WTC11 (cell line): Measurements from ENCODE around the gene TSPAN9. TPM values are rescaled to one million over a fixed set of nuclear protein-coding genes. Genes with fewer than 3 reads are reported as not detected.

Experiments used
- ATAC-seq: fragments of 200-7000 bp; cut with Tn5 transposase; 2 replicates; pipeline ENCODE4 v1.10.0; 2021; ENCODE audit warnings: mild to moderate bottlenecking, moderate library complexity
- CTCF ChIA-PET: fragments of 300-600 bp; sonication (Branson Sonifier 250); formaldehyde crosslinking; loops from one replicate; lab custom pipeline; 2021; ENCODE audit warnings: antibody characterized with exemption; lab: Charles Lee
- POLR2A ChIA-PET: fragments of 350-600 bp; sonication (Branson Sonifier 250); formaldehyde crosslinking; loops from one replicate; lab custom pipeline; 2021; ENCODE audit warnings: antibody characterized with exemption; lab: Charles Lee
- DNase-seq: peaks from one replicate; pipeline ENCODE4 v3.0.0; 2021; ENCODE audit warnings: low spot score
- H3K27ac Mint-ChIP-seq: 2 replicates; pipeline ENCODE4 v1.8.0; 2021; ENCODE audit warnings: mixed read lengths
- H3K27me3 Mint-ChIP-seq: 2 replicates; pipeline ENCODE4 v1.8.0; 2021; ENCODE audit warnings: low read depth, mild to moderate bottlenecking, moderate library complexity, mixed read lengths
- H3K36me3 Mint-ChIP-seq: 2 replicates; pipeline ENCODE4 v1.8.0; 2021; ENCODE audit warnings: mixed read lengths
- H3K4me1 Mint-ChIP-seq: 2 replicates; pipeline ENCODE4 v1.8.0; 2022; ENCODE audit warnings: mixed read lengths
- H3K4me3 Mint-ChIP-seq: 2 replicates; pipeline ENCODE4 v1.8.0; 2021; ENCODE audit warnings: mild to moderate bottlenecking, moderate library complexity, mixed read lengths
- H3K9me3 Mint-ChIP-seq: 2 replicates; pipeline ENCODE4 v1.8.0; 2021; ENCODE audit warnings: mixed read lengths
- ETV6 ChIP-seq: sonication (generic); formaldehyde crosslinking; IDR thresholded peaks from 2 replicates; pipeline ENCODE4 v1.8.1; 2022; ENCODE audit warnings: mild to moderate bottlenecking, missing genetic modification reagents
- FOXP1 ChIP-seq: sonication (generic); formaldehyde crosslinking; IDR thresholded peaks from 2 replicates; pipeline ENCODE4 v1.8.0; 2022; ENCODE audit warnings: missing genetic modification reagents, mild to moderate bottlenecking, moderate library complexity, borderline replicate concordance
- JUN ChIP-seq: sonication (generic); formaldehyde crosslinking; IDR thresholded peaks from 2 replicates; pipeline ENCODE4 v1.8.0; 2023; ENCODE audit warnings: mild to moderate bottlenecking, missing genetic modification reagents
- KAT7 ChIP-seq: sonication (generic); formaldehyde crosslinking; IDR thresholded peaks from 2 replicates; pipeline ENCODE4 v1.8.1; 2023; ENCODE audit warnings: missing genetic modification reagents, mild to moderate bottlenecking, borderline replicate concordance
- MXD4 ChIP-seq: fragments of 250-450 bp; sonication (Bioruptor Pico); IDR thresholded peaks from 2 replicates; pipeline ENCODE4 v1.8.0; 2021; ENCODE audit warnings: mild to moderate bottlenecking, moderate library complexity, borderline replicate concordance
- NFATC4 ChIP-seq: fragments of 250-450 bp; sonication (Bioruptor Pico); IDR thresholded peaks from 2 replicates; pipeline ENCODE4 v1.9.0; 2021; ENCODE audit warnings: mild to moderate bottlenecking
- NFYB ChIP-seq: sonication (generic); formaldehyde crosslinking; conservative IDR thresholded peaks from 2 replicates; pipeline ENCODE4 v1.8.0; 2022; ENCODE audit warnings: low read depth, missing genetic modification reagents
- SOX15 ChIP-seq: fragments of 250-450 bp; sonication (Bioruptor Pico); IDR thresholded peaks from 2 replicates; pipeline ENCODE4 v1.9.0; 2021; ENCODE audit warnings: mild to moderate bottlenecking
- ZNF219 ChIP-seq: sonication (generic); formaldehyde crosslinking; IDR thresholded peaks from 2 replicates; pipeline ENCODE4 v1.8.0; 2023; ENCODE audit warnings: missing genetic modification reagents, mild to moderate bottlenecking, borderline replicate concordance
- ZNF317 ChIP-seq: sonication (generic); formaldehyde crosslinking; IDR thresholded peaks from 2 replicates; pipeline ENCODE4 v1.8.1; 2023; ENCODE audit warnings: low read depth, mild to moderate bottlenecking, moderate library complexity, missing genetic modification reagents, borderline replicate concordance
- total RNA-seq: library from RNA; stranded (reverse); gene quantifications from 3 replicates; pipeline ENCODE4 v1.2.3, GENCODE V29; 2021
- TF ChIP-seq, protein P1 (sequence below): fragments of 250-450 bp; sonication (Bioruptor Pico); conservative IDR thresholded peaks from 2 replicates; pipeline ENCODE4 v1.9.0; 2021; ENCODE audit warnings: mild to moderate bottlenecking
- TF ChIP-seq, protein P2 (sequence below): sonication (generic); formaldehyde crosslinking; IDR thresholded peaks from 2 replicates; pipeline ENCODE4 v1.8.0; 2022; ENCODE audit warnings: mild to moderate bottlenecking, missing genetic modification reagents
- TF ChIP-seq, protein P3 (sequence below): sonication (generic); formaldehyde crosslinking; IDR thresholded peaks from 2 replicates; pipeline ENCODE4 v1.8.1; 2022; ENCODE audit warnings: missing genetic modification reagents, borderline replicate concordance
- TF ChIP-seq, protein P4 (sequence below): fragments of 250-450 bp; sonication (Bioruptor Pico); IDR thresholded peaks from 2 replicates; pipeline ENCODE4 v2.1.2; 2022; ENCODE audit warnings: mild to moderate bottlenecking, moderate library complexity
- TF ChIP-seq, protein P5 (sequence below): fragments of 200-600 bp; IDR thresholded peaks from 2 replicates; pipeline ENCODE4 v1.8.0; 2022; ENCODE audit warnings: antibody characterized with exemption
- TF ChIP-seq, protein P6 (sequence below): sonication (generic); formaldehyde crosslinking; IDR thresholded peaks from 2 replicates; pipeline ENCODE4 v1.8.1; 2023; ENCODE audit warnings: mild to moderate bottlenecking, missing genetic modification reagents
- TF ChIP-seq, protein P7 (sequence below): sonication (generic); formaldehyde crosslinking; IDR thresholded peaks from 2 replicates; pipeline ENCODE4 v1.8.0; 2022; ENCODE audit warnings: mild to moderate bottlenecking, missing genetic modification reagents
- TF ChIP-seq, protein P8 (sequence below): sonication (generic); formaldehyde crosslinking; IDR thresholded peaks from 2 replicates; pipeline ENCODE4 v1.8.1; 2022; ENCODE audit warnings: low read depth, mild to moderate bottlenecking, moderate library complexity, missing genetic modification reagents, borderline replicate concordance
- TF ChIP-seq, protein P9 (sequence below): sonication (generic); formaldehyde crosslinking; IDR thresholded peaks from 2 replicates; pipeline ENCODE4 v1.8.0; 2023; ENCODE audit warnings: missing genetic modification reagents

The TSPAN9 gene
- total RNA-seq, 1 experiment from 2014 or later, result 27.6 TPM

DNA sequence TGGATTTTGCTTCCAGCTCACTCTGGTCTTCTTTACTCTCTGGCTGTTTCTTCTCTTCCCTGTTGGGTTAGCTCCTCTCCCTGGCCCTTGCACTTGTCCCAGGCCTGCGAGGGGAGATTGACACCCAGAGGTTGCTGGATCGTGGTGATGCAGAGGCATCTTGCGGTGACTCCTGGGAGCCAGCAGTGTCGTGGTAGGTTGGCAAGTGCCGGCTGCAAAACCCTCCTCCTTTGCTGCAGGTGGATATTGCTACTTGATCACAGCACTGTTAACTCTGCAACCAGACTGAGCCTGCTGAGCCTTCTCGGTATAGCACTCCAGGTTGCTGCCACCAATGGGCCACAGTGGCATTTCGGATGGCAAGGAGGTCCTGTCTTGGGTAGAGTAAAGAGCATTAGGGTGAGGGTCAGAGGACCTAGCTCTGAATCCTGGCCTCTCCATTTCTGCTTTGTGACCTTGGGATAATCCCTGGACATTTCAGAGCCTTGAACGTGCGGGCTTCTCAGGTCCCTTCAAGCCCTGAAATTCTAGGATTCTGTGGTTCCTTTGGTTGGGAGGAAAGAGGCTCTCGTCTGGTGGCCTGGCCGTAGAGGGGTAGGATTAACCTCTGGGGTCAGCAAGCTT lies 87.4 kb downstream of the TSPAN9 start (continued):
- TF ChIP-seq, protein P1, sequence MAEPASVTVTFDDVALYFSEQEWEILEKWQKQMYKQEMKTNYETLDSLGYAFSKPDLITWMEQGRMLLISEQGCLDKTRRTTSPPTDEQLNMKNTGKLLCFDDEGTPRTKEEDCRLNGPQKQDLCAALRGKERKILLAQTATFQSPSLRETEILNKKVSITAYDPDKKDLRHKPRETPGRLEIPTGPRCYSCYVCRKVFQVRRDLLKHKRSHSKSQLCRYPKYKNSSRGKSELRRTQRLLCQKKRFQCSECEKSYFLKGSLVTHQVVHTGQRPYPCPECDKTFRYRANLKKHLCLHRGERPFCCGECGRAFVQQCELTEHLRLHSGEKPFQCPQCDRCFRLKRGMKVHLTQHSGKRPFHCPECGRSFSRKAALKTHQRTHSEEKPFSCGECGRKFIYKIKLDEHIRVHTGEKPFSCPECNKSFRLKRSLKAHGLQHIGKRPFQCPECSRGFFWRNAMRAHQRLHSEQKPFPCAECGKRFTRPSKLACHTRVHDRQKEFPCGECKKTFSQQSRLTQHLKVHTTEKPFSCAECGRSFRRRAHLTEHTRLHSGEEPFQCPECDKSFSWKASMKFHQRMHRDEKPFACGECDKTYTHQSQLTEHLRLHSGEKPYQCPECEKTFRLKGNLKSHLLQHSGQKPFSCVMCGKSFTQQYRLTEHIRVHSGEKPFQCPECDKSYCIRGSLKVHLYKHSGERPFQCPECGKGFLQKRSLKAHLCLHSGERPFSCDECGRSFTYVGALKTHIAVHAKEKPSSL (CRISPR knock-in tag), result no peak
- TF ChIP-seq, protein P2, sequence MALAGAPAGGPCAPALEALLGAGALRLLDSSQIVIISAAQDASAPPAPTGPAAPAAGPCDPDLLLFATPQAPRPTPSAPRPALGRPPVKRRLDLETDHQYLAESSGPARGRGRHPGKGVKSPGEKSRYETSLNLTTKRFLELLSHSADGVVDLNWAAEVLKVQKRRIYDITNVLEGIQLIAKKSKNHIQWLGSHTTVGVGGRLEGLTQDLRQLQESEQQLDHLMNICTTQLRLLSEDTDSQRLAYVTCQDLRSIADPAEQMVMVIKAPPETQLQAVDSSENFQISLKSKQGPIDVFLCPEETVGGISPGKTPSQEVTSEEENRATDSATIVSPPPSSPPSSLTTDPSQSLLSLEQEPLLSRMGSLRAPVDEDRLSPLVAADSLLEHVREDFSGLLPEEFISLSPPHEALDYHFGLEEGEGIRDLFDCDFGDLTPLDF, result no peak
- no peak for TF ChIP-seq ZNF219
- TF ChIP-seq, all 79 proteins: peak for 0

DNA sequence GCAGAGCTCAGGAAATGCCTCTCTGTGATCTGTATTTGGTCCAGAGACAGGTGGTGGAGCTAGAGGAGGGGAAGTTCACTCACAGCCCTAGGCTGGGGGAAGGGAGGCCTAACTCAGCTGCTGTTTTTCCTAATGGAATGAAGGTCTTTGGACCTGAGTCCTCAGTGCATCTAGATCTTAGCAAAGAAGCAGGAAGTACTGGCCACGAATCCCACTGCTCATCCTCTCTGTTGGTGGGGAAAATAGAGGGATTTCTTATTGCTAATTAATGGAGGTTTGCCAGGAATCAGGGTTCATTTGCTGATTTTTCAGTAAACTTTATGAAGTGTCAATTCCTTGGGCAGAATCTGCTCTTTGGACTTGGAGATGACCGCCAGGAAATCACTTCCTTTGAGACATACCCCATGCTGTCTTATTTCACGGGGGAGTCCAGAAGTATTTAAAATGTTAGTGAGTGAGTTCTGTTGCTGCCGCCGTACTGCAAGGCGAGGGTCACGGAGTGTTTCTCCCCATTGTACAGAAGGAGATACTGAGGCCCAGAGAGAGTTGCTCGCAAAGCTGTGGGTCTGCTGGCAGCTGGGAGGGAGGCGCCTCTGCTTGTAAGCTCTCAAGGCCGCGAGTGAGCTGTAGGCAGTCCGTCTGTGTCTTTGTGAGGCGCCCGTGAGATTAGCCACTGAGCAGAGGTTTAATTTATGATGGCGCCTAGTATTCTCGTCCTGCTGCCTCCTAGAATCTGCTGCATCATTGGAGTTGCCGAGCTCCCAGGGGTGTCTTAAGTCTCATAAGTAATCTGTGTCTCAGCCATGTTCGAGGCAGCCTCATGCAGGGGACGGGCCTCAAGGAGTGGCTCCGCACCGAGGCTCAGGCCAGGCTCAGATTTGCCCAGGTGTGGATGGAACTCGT lies 88.2 kb downstream of the TSPAN9 start:
- DNase-seq (no peak), ATAC-seq (peak; percentile 61)
- ChIA-PET POLR2A (interaction anchor here (1.0 kb wide), 1 partner anchor 46 kb away, joined by 3 read pairs; no protein-coding TSS in a partner anchor), CTCF (interaction anchor here (1.0 to 3.1 kb wide), 12 partner anchors 19 to 110 kb away, joined by 3 to 12 read pairs (median 6); no protein-coding TSS in a partner anchor)
- Mint-ChIP-seq H3K9me3 (peaks cover 17% of the 10 kb centered on the region), H3K27me3 (no peaks in the 10 kb centered on the region; the same call in 1 of the 2 replicates), H3K27ac (peak overlapping the region; percentile 46), H3K4me1 (peaks cover 51% of the 10 kb centered on the region), H3K36me3 (peaks cover 16% of the 10 kb centered on the region), H3K4me3 (no peak overlapping the region)
- TF ChIP-seq, protein P3, sequence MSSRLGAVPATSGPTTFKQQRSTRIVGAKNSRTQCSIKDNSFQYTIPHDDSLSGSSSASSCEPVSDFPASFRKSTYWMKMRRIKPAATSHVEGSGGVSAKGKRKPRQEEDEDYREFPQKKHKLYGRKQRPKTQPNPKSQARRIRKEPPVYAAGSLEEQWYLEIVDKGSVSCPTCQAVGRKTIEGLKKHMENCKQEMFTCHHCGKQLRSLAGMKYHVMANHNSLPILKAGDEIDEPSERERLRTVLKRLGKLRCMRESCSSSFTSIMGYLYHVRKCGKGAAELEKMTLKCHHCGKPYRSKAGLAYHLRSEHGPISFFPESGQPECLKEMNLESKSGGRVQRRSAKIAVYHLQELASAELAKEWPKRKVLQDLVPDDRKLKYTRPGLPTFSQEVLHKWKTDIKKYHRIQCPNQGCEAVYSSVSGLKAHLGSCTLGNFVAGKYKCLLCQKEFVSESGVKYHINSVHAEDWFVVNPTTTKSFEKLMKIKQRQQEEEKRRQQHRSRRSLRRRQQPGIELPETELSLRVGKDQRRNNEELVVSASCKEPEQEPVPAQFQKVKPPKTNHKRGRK (CRISPR knock-in tag), result no peak
- TF ChIP-seq JUN (CRISPR knock-in tag), result no peak
- TF ChIP-seq, protein P4, sequence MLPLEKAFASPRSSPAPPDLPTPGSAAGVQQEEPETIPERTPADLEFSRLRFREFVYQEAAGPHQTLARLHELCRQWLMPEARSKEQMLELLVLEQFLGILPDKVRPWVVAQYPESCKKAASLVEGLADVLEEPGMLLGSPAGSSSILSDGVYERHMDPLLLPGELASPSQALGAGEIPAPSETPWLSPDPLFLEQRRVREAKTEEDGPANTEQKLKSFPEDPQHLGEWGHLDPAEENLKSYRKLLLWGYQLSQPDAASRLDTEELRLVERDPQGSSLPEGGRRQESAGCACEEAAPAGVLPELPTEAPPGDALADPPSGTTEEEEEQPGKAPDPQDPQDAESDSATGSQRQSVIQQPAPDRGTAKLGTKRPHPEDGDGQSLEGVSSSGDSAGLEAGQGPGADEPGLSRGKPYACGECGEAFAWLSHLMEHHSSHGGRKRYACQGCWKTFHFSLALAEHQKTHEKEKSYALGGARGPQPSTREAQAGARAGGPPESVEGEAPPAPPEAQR, result no peak
- TF ChIP-seq, protein P5, sequence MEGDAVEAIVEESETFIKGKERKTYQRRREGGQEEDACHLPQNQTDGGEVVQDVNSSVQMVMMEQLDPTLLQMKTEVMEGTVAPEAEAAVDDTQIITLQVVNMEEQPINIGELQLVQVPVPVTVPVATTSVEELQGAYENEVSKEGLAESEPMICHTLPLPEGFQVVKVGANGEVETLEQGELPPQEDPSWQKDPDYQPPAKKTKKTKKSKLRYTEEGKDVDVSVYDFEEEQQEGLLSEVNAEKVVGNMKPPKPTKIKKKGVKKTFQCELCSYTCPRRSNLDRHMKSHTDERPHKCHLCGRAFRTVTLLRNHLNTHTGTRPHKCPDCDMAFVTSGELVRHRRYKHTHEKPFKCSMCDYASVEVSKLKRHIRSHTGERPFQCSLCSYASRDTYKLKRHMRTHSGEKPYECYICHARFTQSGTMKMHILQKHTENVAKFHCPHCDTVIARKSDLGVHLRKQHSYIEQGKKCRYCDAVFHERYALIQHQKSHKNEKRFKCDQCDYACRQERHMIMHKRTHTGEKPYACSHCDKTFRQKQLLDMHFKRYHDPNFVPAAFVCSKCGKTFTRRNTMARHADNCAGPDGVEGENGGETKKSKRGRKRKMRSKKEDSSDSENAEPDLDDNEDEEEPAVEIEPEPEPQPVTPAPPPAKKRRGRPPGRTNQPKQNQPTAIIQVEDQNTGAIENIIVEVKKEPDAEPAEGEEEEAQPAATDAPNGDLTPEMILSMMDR, result no peak
- TF ChIP-seq NFYB (CRISPR knock-in tag), result no peak
- TF ChIP-seq SOX15, result no peak
- no peak for TF ChIP-seq ZNF317
- no peak for TF ChIP-seq NFATC4
- TF ChIP-seq KAT7 (CRISPR knock-in tag), result no peak
- TF ChIP-seq FOXP1 (CRISPR knock-in tag), result no peak
- TF ChIP-seq, protein P6, sequence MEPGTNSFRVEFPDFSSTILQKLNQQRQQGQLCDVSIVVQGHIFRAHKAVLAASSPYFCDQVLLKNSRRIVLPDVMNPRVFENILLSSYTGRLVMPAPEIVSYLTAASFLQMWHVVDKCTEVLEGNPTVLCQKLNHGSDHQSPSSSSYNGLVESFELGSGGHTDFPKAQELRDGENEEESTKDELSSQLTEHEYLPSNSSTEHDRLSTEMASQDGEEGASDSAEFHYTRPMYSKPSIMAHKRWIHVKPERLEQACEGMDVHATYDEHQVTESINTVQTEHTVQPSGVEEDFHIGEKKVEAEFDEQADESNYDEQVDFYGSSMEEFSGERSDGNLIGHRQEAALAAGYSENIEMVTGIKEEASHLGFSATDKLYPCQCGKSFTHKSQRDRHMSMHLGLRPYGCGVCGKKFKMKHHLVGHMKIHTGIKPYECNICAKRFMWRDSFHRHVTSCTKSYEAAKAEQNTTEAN (CRISPR knock-in tag), result no peak
- no peak for TF ChIP-seq ETV6
- TF ChIP-seq, protein P7, sequence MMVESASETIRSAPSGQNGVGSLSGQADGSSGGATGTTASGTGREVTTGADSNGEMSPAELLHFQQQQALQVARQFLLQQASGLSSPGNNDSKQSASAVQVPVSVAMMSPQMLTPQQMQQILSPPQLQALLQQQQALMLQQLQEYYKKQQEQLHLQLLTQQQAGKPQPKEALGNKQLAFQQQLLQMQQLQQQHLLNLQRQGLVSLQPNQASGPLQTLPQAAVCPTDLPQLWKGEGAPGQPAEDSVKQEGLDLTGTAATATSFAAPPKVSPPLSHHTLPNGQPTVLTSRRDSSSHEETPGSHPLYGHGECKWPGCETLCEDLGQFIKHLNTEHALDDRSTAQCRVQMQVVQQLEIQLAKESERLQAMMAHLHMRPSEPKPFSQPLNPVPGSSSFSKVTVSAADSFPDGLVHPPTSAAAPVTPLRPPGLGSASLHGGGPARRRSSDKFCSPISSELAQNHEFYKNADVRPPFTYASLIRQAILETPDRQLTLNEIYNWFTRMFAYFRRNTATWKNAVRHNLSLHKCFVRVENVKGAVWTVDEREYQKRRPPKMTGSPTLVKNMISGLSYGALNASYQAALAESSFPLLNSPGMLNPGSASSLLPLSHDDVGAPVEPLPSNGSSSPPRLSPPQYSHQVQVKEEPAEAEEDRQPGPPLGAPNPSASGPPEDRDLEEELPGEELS (CRISPR knock-in tag), result no peak
- TF ChIP-seq, protein P8, sequence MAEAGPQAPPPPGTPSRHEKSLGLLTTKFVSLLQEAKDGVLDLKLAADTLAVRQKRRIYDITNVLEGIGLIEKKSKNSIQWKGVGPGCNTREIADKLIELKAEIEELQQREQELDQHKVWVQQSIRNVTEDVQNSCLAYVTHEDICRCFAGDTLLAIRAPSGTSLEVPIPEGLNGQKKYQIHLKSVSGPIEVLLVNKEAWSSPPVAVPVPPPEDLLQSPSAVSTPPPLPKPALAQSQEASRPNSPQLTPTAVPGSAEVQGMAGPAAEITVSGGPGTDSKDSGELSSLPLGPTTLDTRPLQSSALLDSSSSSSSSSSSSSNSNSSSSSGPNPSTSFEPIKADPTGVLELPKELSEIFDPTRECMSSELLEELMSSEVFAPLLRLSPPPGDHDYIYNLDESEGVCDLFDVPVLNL (CRISPR knock-in tag), result no peak
- TF ChIP-seq, protein P9, sequence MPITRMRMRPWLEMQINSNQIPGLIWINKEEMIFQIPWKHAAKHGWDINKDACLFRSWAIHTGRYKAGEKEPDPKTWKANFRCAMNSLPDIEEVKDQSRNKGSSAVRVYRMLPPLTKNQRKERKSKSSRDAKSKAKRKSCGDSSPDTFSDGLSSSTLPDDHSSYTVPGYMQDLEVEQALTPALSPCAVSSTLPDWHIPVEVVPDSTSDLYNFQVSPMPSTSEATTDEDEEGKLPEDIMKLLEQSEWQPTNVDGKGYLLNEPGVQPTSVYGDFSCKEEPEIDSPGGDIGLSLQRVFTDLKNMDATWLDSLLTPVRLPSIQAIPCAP, result no peak
- no peak for TF ChIP-seq MXD4
